GM18499 (cell line): ENCODE data around the gene GABRG2.
"Not testable (repeated sequence)": the region's sequence is repeated elsewhere in the genome, so short reads cannot be mapped to it uniquely, and the experiment has no call there.

ENCODE experiments used
- ATAC-seq: cut with Tn5 transposase; IDR thresholded peaks from one replicate; pipeline ENCODE4 v1.9.1; 2021; ENCODE audit warnings: moderate number of reproducible peaks; ENCODE audit not compliant: insufficient read depth, unreplicated experiment

GABRG2 gene

GRCh38 chr5:162067655-162068411 lies at the start of gene GABRG2:
GABRG2 (plus strand) TSS chr5:162067773; CDS start chr5:162068000, 227 bp downstream.
- no peak for ATAC-seq

GRCh38 chr5:162025312-162025711 lies 42.3 kb upstream of the GABRG2 start:
- ATAC-seq, result no peak

- no peak for ATAC-seq
Observed at GRCh38 chr5:162026803-162027202, 40.8 kb upstream of the GABRG2 start.

GRCh38 chr5:162037431-162037830 lies 30.1 kb upstream of the GABRG2 start:
- ATAC-seq, result no peak

- ATAC-seq, result no peak
Observed at GRCh38 chr5:162047279-162047678, 20.3 kb upstream of the GABRG2 start.

GRCh38 chr5:162052676-162053075 lies 14.9 kb upstream of the GABRG2 start:
- no peak for ATAC-seq

DNA sequence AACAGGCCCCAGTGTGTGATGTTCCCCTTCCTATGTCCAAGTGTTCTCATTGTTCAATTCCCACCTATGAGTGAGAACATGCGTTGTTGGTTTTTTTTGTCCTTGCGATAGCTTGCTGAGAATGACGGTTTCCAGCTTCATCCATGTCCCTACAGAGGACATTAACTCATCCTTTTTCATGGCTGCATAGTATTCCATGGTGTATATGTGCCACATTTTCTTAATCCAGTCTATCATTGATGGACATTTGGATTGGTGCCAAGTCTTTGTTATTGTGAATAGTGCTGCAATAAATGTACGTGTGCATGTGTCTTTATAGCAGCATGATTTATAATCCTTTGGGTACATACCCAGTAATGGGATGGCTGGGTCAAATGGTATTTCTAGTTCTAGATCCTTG lies 12.5 kb upstream of the GABRG2 start:
- ATAC-seq, result not testable (repeated sequence)

DNA sequence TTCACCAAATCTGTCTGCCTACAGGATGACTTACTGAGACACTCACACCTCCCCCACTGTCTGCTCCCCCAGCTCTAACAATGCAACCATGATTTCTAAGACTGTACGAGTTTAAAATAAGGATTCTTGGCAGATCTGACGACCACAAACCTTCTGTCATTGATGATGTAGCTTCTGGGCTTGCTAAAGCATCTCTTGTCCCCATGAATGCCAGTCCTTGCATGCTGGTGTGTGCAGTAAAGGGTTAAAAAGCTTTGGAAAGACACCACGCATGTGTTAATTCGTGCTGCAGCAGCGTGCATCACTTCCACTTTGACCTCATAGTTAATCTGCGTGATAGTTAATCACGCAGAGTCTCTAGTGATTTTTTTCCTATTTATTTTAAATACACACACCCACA lies 411 bp upstream of the GABRG2 start:
- ATAC-seq, result no peak

DNA sequence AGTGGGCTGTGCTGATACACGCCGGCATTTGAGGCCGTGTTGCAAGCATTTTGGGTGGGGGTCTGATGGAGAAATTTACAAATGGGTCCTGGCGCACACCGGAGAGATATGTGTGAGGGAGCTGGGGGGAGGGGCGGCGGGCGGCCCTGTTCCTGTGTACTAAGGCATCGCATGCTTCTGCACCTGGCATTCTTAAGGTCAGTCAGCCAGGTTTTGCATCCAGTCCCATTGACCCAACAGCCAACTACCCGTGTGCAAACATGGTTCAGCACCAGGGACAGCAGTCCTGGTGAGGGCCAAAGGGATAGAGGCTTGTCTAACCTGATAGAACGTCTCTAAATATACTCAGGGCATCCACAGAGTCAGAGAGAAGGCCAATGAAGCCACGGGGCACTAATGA lies 839 bp downstream of the GABRG2 start:
- no peak for ATAC-seq

DNA sequence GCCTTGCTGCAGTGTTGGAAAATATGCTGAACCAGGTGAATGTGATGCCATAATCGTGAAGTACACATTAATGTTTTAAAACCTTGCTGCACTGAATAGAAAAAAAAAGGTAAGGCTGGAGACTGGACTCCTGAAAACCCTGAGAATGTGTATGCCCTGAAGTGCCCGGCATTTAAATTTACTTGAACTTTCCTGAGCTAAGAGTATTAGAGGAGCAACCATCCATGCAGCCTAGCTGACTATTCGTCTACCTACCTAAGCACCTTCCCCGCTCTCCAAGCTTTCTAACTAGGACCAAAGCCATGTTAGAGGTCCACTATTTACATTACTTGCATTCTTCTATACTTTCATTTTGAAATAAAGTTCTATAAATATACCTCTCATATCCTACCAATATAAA lies 1.4 kb downstream of the GABRG2 start:
- ATAC-seq, result no peak

- ATAC-seq, result no peak
Observed at GRCh38 chr5:162078805-162079204, 11.2 kb downstream of the GABRG2 start.

GRCh38 chr5:162091336-162091735 lies 23.8 kb downstream of the GABRG2 start:
- ATAC-seq, result no peak

DNA sequence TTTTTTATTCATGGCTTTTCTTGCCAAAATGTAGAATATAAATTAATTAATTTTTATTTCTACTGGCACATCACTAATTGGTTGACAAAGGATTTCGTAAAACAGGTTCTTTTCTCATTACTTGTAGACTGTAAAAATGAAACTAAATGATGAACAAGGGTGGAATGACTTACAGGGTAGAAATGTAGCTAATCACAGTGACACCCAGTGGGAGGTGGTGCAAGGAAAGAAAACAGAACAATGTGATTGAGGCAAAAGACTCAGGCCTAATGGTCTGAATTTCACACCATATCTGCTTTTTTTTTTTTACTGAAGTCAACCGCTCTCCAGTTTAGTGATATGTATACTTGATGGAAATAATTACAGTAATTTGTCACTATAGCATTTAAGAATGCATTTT lies 28.9 kb downstream of the GABRG2 start:
- no peak for ATAC-seq

- no peak for ATAC-seq
Observed at GRCh38 chr5:162107591-162107990, 40.0 kb downstream of the GABRG2 start.

DNA sequence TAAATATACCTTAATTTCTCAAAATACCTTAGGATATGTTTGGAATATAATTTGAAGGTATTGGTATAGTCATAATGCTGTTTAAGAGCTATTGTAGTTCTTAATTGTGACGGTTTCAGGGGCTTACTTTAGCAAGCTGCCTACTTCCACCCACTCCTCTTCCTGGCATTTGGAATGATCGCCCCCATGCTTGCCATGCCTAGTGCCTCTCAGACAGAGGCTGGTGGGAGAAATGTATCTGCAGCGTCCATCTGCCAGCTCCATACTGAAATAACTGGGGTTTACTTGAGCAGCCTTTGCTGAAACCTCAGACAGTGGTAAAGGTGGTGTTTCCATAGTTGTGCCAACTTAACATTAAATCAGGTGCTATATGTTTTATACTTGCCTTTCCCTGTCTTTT lies 52.2 kb downstream of the GABRG2 start:
- ATAC-seq, result no peak

DNA sequence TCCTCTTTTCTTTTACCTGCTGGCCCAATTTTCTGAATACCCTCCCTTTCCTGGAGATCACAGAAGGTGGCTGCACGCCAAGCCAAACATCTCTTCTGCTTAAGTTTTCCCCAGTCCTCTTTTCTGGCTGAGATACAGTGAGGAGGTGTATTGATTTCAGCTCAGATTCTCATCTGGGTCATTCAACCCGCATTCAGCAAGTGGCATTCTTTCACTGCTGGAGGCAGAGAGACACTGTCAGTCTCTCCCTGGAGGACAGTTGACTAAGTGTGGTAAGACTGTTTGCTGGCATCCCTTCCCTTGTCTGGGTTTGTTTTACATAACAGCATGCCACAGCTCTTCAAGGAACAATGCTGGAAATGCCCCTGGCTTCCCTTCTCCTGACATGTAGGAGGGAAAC lies 60.5 kb downstream of the GABRG2 start:
- ATAC-seq, result no peak

DNA sequence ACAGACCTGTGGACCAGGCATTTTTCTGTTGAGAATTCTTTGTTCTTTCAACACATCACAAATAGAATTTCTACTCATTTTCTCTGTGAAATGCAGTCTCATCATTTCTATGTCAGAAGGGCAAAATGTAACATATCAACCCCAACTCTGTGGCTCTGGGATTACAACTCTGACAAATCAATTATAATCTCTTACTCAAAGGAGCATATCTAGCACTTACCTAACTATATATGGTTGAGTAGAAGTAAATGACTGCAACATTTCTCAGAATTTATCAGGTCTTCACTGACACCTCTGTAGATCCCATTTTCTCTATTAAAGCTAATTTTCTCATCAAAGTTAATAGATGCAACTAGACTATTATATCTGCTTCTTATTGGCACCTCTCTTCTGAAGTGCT lies 64.8 kb downstream of the GABRG2 start:
- ATAC-seq, result no peak

DNA sequence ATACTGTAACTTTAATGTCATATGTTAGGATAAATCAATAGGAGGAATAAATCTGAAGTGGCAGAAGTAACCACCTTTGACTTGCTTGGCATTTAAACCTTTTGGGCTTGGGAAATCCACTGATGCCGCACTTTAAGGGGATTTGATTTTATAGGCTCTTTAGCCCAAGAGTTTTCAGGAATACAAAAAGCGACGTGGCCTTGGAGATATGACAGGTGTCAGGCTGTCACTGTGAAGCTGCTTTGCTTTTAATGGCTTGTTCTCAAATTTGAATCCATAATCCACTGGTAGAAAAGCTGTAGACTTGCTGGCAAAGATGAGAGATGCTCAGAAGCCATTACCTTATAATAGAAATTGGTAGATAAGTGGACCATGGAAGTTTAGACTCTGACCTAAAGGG lies 71.6 kb downstream of the GABRG2 start:
- ATAC-seq, result no peak

DNA sequence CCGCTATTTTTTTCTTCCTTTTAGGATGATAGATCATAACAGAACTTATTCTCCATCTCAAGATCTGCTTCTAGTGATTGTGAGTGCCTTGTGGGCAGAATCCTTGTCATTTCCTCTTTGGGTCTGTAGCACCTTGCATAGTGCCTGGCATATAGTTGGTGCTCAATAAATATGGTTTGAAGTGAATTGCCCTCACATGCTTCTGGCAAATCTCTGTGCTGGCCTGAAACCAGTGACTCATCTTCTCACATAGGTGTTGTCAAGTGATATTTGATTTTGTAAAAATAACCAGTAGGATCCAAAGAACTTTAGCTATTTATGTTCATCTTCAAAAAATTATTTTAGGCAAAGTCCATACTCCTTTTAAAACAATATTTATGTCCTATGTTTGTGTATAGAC lies 86.7 kb downstream of the GABRG2 start:
- no peak for ATAC-seq

DNA sequence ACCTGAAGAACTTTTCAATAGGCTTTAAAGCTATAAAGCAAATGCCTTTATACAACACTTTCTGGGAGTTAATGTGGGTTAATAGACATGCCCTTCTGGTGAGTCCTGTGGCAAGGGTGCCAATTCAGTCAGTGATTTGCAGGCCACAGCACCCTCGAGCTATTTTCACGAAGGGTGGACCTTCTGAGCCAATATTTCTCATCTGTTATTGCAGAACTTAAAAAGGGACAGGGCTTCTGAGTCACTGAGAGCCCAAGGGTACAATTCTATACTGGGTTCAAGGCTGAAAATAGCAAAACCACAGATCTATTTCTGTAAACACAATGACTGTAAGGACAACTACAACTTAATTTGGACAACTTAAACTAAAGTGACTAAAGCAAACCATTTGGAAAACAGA lies 92.8 kb downstream of the GABRG2 start:
- no peak for ATAC-seq

GRCh38 chr5:162163663-162164062 lies 96.1 kb downstream of the GABRG2 start:
- no peak for ATAC-seq

GRCh38 chr5:162174358-162174974 lies 106.9 kb downstream of the GABRG2 start:
- no peak for ATAC-seq
